ENCODE measurements around the gene BRSK1.

- TF ChIP-seq EP300 (IDR thresholded peaks at IDR 0.05) (no peak), CTCF (IDR thresholded peaks at IDR 0.05) (no peak)
Observed at GRCh38 chr19:55324662-55325061, 40.9 kb downstream of the BRSK1 start.
